Vagina (tissue), 2 donors: ENCODE measurements around the gene SUPT5H.

Experiments used
- CTCF ChIP-seq, 3 experiments: fragments of 450-650 bp in 2 of 3; fragments of 200-600 bp in 1 of 3; sonication (generic) in 1 of 3; IDR thresholded peaks; one replicate each; pipeline ENCODE4 v1.5.1; 2017 to 2019; ENCODE audit warnings: antibody characterized with exemption in 3 of 3, mild to moderate bottlenecking in 2 of 3, moderate library complexity in 2 of 3
- POLR2A ChIP-seq, 2 donors: fragments of 450-650 bp; IDR thresholded peaks; one replicate each; pipeline ENCODE4 v1.6.1; 2017; ENCODE audit warnings: antibody characterized with exemption in 2 of 2, mild to moderate bottlenecking in 2 of 2, moderate library complexity in 2 of 2

- TF ChIP-seq CTCF (IDR thresholded peaks at IDR 0.05) (no peak), POLR2A (IDR thresholded peaks at IDR 0.05) (no peak)
Observed at GRCh38 chr19:39434123-39435076, 11.0 kb upstream of the SUPT5H start.
